K562 (cell line): ENCODE data around the gene SDHAF3. TPM values are rescaled to one million over a fixed set of nuclear protein-coding genes. Genes with fewer than 3 reads are reported as not detected.

Experiments
- BCOR ChIP-seq: fragments of 450-650 bp; IDR thresholded peaks from 2 replicates; pipeline ENCODE4 v1.6.1; 2016
- CEBPB ChIP-seq: fragments of 450-650 bp; IDR thresholded peaks from 2 replicates; pipeline ENCODE4 v1.6.1; 2016; ENCODE audit warnings: missing genetic modification characterization, missing compliant biosample characterization
- EHMT2 ChIP-seq: fragments of 450-650 bp; IDR thresholded peaks from 2 replicates; pipeline ENCODE4 v1.6.1; 2018; ENCODE audit warnings: antibody characterized with exemption
- ELF1 ChIP-seq: fragments of 200-800 bp; sonication (Bioruptor generic); IDR thresholded peaks from 2 replicates; pipeline ENCODE4 v1.6.1; 2016; ENCODE audit warnings: missing genetic modification characterization, missing compliant biosample characterization
- LARP7 ChIP-seq: fragments of 450-650 bp; IDR thresholded peaks from 2 replicates; pipeline ENCODE4 v1.6.1; 2016
- LEF1 ChIP-seq: fragments of 450-650 bp; IDR thresholded peaks from 2 replicates; pipeline ENCODE4 v1.6.1; 2016; ENCODE audit warnings: mild to moderate bottlenecking
- MTA2 ChIP-seq: fragments of 450-650 bp; IDR thresholded peaks from 2 replicates; pipeline ENCODE4 v1.6.1; 2016; ENCODE audit warnings: low read depth
- NBN ChIP-seq: fragments of 450-650 bp; IDR thresholded peaks from 2 replicates; pipeline ENCODE4 v1.6.1; 2016; ENCODE audit warnings: low read depth, mild to moderate bottlenecking
- NFIX ChIP-seq: fragments of 250-450 bp; sonication (Bioruptor Pico); IDR thresholded peaks from 2 replicates; pipeline ENCODE4 v1.4.0; 2020; ENCODE audit warnings: low read depth, mild to moderate bottlenecking, moderate library complexity
- POLR2G ChIP-seq: fragments of 200-400 bp; formaldehyde crosslinking; IDR thresholded peaks from 2 replicates; pipeline ENCODE4 v1.6.1; 2017; ENCODE audit warnings: low read depth, mild to moderate bottlenecking, antibody characterized with exemption, low read length, moderate library complexity
- POLR3G ChIP-seq: IDR thresholded peaks from 2 replicates; pipeline ENCODE4 v1.6.1; 2011; ENCODE audit not compliant: insufficient read length, insufficient replicate concordance; ENCODE audit errors: extremely low read depth
- RBFOX2 ChIP-seq: fragments of 200-400 bp; formaldehyde crosslinking; IDR thresholded peaks from 2 replicates; pipeline ENCODE4 v1.6.1; 2017; ENCODE audit warnings: low read depth, mild to moderate bottlenecking, low read length, moderate library complexity
- TAF7 ChIP-seq: fragments of 450-650 bp; IDR thresholded peaks from 2 replicates; pipeline ENCODE4 v1.6.1; 2016; ENCODE audit warnings: missing genetic modification characterization, missing compliant biosample characterization
- XRCC5 ChIP-seq: fragments of 200-400 bp; formaldehyde crosslinking; IDR thresholded peaks from 2 replicates; pipeline ENCODE4 v1.6.1; 2017; ENCODE audit warnings: low read depth, mild to moderate bottlenecking, low read length
- ZBTB17 ChIP-seq: fragments of 450-650 bp; formaldehyde crosslinking; IDR thresholded peaks from 2 replicates; pipeline ENCODE4 v1.4.0; 2020; ENCODE audit warnings: mild to moderate bottlenecking
- ZNF586 ChIP-seq: fragments of 450-650 bp; formaldehyde crosslinking; conservative IDR thresholded peaks from 2 replicates; pipeline ENCODE4 v1.4.0; 2020; ENCODE audit warnings: mild to moderate bottlenecking, moderate library complexity
- ZNF75A ChIP-seq: fragments of 450-650 bp; formaldehyde crosslinking; IDR thresholded peaks from 2 replicates; pipeline ENCODE4 v1.4.0; 2020; ENCODE audit warnings: mild to moderate bottlenecking
- polyA plus RNA-seq, 8 experiments: library from polyadenylated mRNA; depleted of rRNA in 4 of 8; stranded (reverse) in 5 of 8; unstranded in 3 of 8; fragments of >200 nt; fragmentation: Nextera tagmentation in 2 of 8; fragmentation: Illumina TruSeq in 1 of 8; extraction: Ambion mirVana in 2 of 8; extraction: Trizol in 1 of 8; gene quantifications; 2 replicates each; pipeline versions ENCODE4 v1.2.1 to v1.2.3, GENCODE V29; 2011 to 2014; ENCODE audit warnings: inconsistent platforms in 1 of 8, missing spikeins in 1 of 8
- total RNA-seq, 7 experiments: library from RNA; depleted of rRNA in 6 of 7; stranded (reverse); fragments of >200 nt in 6 of 7; fragmentation: Illumina TruSeq in 2 of 7; extraction: Trizol in 2 of 7; gene quantifications; 2 replicates each; pipeline versions ENCODE4 v1.2.1 to v1.2.3, GENCODE V29; 2011 to 2021; ENCODE audit warnings: low replicate concordance in 1 of 7
- TF ChIP-seq, protein P1 (sequence below), 3 experiments: IDR thresholded peaks in 2 of 3; conservative IDR thresholded peaks in 1 of 3; 2 replicates each; pipeline ENCODE4 v1.5.1; 2011 to 2012; ENCODE audit warnings: low read length in 3 of 3, mild to moderate bottlenecking in 3 of 3, control low read depth in 2 of 3, improper control_type of control experiment in 1 of 3, inconsistent platforms in 1 of 3, low read depth in 1 of 3, mixed read lengths in 1 of 3, moderate library complexity in 1 of 3; ENCODE audit not compliant: insufficient read depth in 2 of 3
- TF ChIP-seq, protein P2 (sequence below): fragments of 250-450 bp; sonication (Bioruptor Pico); IDR thresholded peaks from 2 replicates; pipeline ENCODE4 v1.5.0; 2021
- TF ChIP-seq, protein P3 (sequence below): fragments of 450-650 bp; IDR thresholded peaks from 2 replicates; pipeline ENCODE4 v1.6.1; 2018; ENCODE audit not compliant: partially characterized antibody
- TF ChIP-seq, protein P4 (sequence below): fragments of 250-450 bp; sonication (Bioruptor Pico); IDR thresholded peaks from 2 replicates; pipeline ENCODE4 v1.8.0; 2021; ENCODE audit warnings: mild to moderate bottlenecking, moderate library complexity

Gene SDHAF3
- total and polyA plus RNA-seq, 9 of the 15 experiments (the other 6 are each of a cell fraction or from before 2014, with no cell fraction given), result 51.5 to 403 (median 145) TPM

DNA sequence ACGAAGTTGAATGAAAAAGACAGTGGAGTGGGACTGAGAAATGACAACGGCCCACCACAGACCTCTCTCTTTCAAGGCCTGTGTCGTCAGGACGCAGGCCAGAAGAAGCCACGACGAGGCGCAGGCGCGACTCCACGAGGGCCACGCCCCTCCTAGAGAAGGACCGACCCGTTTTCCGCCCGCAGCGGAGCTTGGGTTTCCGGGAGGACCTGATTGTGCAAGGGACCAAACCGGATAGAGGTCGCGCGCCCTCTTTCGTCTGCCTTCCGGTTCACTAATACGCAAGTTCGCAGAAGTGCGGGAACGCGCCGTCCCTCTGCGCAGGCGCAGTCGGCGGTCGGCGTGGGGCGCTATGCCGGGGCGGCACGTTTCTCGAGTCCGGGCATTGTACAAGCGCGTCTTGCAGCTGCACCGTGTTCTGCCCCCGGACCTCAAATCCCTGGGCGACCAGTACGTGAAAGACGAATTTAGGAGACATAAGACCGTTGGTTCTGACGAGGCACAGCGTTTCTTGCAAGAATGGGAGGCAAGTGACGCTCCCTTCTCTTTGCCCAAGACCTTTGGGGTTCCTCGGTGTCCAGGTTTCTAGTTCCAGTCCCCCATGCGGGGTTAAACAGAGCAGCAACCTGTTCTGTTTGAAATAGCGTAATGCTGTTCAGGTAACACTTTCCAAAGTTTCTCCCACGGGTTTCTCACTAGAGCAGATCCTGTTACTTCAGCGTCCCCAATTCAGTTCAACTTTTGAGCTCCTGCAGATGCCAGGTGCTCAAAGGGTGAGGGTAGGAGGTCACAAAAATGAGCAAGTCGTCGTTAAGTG, at the start of gene SDHAF3 (continued):
- TF ChIP-seq, protein P1, sequence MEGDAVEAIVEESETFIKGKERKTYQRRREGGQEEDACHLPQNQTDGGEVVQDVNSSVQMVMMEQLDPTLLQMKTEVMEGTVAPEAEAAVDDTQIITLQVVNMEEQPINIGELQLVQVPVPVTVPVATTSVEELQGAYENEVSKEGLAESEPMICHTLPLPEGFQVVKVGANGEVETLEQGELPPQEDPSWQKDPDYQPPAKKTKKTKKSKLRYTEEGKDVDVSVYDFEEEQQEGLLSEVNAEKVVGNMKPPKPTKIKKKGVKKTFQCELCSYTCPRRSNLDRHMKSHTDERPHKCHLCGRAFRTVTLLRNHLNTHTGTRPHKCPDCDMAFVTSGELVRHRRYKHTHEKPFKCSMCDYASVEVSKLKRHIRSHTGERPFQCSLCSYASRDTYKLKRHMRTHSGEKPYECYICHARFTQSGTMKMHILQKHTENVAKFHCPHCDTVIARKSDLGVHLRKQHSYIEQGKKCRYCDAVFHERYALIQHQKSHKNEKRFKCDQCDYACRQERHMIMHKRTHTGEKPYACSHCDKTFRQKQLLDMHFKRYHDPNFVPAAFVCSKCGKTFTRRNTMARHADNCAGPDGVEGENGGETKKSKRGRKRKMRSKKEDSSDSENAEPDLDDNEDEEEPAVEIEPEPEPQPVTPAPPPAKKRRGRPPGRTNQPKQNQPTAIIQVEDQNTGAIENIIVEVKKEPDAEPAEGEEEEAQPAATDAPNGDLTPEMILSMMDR (IDR thresholded peaks at IDR 0.05 in 2 of 3, conservative IDR thresholded peaks at IDR 0.05 in 1 of 3; ENCODE audit: insufficient read depth in 2 of 3, low read depth in 1 of 3, low read length in 3 of 3), result peak; percentile 30 to 43 (median 36); a peak in 4 of 6 replicates
- TF ChIP-seq TAF7 (tag), result no peak
- TF ChIP-seq, protein P2, sequence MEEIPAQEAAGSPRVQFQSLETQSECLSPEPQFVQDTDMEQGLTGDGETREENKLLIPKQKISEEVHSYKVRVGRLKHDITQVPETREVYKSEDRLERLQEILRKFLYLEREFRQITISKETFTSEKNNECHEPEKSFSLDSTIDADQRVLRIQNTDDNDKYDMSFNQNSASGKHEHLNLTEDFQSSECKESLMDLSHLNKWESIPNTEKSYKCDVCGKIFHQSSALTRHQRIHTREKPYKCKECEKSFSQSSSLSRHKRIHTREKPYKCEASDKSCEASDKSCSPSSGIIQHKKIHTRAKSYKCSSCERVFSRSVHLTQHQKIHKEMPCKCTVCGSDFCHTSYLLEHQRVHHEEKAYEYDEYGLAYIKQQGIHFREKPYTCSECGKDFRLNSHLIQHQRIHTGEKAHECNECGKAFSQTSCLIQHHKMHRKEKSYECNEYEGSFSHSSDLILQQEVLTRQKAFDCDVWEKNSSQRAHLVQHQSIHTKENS (CRISPR knock-in tag), result no peak
- peak; percentile 65; the same call in 1 of the 2 replicates for TF ChIP-seq NBN
- TF ChIP-seq, protein P3, sequence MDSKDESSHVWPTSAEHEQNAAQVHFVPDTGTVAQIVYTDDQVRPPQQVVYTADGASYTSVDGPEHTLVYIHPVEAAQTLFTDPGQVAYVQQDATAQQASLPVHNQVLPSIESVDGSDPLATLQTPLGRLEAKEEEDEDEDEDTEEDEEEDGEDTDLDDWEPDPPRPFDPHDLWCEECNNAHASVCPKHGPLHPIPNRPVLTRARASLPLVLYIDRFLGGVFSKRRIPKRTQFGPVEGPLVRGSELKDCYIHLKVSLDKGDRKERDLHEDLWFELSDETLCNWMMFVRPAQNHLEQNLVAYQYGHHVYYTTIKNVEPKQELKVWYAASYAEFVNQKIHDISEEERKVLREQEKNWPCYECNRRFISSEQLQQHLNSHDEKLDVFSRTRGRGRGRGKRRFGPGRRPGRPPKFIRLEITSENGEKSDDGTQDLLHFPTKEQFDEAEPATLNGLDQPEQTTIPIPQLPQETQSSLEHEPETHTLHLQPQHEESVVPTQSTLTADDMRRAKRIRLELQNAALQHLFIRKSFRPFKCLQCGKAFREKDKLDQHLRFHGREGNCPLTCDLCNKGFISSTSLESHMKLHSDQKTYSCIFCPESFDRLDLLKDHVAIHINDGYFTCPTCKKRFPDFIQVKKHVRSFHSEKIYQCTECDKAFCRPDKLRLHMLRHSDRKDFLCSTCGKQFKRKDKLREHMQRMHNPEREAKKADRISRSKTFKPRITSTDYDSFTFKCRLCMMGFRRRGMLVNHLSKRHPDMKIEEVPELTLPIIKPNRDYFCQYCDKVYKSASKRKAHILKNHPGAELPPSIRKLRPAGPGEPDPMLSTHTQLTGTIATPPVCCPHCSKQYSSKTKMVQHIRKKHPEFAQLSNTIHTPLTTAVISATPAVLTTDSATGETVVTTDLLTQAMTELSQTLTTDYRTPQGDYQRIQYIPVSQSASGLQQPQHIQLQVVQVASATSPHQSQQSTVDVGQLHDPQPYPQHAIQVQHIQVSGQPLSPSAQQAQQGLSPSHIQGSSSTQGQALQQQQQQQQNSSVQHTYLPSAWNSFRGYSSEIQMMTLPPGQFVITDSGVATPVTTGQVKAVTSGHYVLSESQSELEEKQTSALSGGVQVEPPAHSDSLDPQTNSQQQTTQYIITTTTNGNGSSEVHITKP, result peak; percentile 71
- no peak for TF ChIP-seq LEF1
- no peak for TF ChIP-seq NFIX
- TF ChIP-seq ELF1 (tag), result peak; percentile 97
- no peak; the same call in 1 of the 2 replicates for TF ChIP-seq ZBTB17 (CRISPR knock-in tag)
- TF ChIP-seq ZNF586 (CRISPR knock-in tag), result no peak
- TF ChIP-seq BCOR, result no peak
- TF ChIP-seq EHMT2, result peak; percentile 70
- TF ChIP-seq LARP7, result no peak
- peak; percentile 95 for TF ChIP-seq XRCC5
- no peak for TF ChIP-seq MTA2
- peak; percentile 98 for TF ChIP-seq CEBPB (tag)
- no peak for TF ChIP-seq POLR3G
- TF ChIP-seq, protein P4, sequence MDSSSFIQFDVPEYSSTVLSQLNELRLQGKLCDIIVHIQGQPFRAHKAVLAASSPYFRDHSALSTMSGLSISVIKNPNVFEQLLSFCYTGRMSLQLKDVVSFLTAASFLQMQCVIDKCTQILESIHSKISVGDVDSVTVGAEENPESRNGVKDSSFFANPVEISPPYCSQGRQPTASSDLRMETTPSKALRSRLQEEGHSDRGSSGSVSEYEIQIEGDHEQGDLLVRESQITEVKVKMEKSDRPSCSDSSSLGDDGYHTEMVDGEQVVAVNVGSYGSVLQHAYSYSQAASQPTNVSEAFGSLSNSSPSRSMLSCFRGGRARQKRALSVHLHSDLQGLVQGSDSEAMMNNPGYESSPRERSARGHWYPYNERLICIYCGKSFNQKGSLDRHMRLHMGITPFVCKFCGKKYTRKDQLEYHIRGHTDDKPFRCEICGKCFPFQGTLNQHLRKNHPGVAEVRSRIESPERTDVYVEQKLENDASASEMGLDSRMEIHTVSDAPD (CRISPR knock-in tag), result no peak
- no peak for TF ChIP-seq ZNF75A
- TF ChIP-seq RBFOX2, result peak; percentile 97
- peak; percentile 95 for TF ChIP-seq POLR2G
